ENCODE results near the gene CHD9NB.

CHD9NB gene

DNA sequence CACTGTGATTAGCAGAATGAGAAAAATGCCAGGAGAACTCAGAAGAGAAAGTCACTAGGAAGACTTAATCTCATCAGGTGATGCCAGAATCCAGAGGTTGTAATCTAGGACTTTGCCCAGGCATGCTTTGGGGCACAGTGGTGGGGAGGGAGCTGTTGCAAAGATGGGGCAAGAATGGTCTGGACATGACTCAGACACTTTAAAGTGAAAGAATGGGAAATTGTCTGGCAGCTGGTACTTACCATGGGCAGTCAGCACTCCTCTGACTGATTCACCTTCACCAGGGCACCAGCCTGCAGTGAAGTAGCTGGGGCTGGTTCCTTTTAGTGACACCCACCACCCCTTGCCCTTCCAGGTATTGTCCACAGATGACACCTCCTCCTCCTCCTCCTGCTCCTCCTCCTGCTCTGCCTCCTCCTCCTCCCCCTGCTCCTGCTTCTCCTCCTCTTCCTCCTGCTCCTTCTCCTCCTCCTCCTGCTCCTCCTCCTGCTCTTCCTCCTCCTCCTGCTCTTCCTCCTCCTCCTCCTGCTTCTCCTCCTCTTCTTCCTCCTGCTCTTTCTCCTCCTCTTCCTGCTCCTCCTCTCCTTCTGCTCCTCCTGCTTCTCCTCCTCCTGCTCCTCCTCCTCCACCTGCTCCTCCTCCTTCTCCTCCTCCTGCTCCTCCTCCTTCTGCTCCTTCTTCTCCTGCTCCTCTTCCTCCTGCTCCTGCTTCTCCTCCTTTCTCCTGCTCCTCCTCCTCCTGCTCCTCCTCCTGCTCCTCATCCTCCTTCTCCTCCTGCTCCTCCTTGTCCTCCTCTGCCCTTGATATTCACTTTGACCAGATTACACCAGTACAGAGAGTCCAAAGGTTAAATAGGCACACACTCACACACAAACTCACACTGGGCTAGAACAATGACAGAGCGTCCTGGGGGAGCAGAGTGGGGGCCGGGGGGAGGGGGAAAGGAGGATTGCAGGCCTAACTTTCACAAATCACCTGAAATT is at the start of gene CHD9NB:
Gene CHD9NB (minus strand): TSS at position 379 of the 983 bp plus-strand sequence. CDS start 8,739 bp downstream, outside the sequence.
- DNase-seq (ENCODE audit: low read depth in 4 of 4, low spot score in 1 of 4): no peak

DNA sequence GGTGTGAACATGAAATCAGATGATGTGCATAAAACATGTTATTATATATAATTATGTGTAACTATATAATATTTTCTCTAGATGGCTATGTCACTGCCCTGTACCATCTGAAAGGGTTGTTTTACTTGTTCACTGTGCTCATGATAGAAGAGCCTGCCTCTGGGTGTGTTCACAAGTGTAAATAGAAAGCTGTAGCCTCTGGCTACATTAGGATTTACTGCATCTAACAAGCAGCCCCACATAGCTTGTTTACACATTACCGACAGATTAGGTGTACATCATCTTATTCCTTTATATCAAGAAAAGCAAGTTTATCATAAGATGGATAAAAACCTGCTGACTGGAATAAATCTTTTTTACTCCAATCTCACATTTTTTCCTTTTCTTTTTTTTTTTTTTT is 48.2 kb upstream of the CHD9NB start:
- DNase-seq (ENCODE audit: low read depth in 4 of 4, low spot score in 1 of 4): no peak

DNA sequence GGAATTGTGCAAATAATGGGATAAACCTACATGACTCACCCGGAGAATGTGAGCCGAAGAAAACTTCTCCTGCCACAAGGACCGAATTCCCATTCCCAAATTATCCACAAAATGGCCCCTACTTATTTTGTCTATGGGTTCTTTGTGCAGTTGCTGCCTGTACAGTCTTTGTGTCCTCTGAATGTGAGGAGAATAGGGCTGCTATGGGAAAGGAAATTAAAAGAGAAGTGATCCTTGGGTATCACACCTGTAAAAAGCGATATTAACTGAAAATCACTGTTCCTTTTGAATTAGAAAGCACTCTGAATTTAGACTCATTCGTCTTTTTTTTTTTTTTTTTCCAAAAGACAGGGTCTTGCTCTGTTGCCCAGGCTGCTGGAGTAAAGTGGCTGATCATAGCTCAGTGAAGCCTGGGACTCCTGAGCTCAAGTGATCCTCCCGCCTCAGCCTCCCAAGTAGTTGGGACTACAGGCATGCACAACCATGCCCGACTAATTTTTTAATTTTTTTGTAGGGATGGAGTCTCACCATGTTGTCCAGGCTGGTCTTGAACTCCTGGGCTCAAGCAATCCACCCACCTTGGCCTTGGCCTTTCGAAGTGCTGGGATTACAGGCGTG is 47.5 kb upstream of the CHD9NB start:
- DNase-seq (ENCODE audit: low read depth in 4 of 4, low spot score in 1 of 4): no peak

DNA sequence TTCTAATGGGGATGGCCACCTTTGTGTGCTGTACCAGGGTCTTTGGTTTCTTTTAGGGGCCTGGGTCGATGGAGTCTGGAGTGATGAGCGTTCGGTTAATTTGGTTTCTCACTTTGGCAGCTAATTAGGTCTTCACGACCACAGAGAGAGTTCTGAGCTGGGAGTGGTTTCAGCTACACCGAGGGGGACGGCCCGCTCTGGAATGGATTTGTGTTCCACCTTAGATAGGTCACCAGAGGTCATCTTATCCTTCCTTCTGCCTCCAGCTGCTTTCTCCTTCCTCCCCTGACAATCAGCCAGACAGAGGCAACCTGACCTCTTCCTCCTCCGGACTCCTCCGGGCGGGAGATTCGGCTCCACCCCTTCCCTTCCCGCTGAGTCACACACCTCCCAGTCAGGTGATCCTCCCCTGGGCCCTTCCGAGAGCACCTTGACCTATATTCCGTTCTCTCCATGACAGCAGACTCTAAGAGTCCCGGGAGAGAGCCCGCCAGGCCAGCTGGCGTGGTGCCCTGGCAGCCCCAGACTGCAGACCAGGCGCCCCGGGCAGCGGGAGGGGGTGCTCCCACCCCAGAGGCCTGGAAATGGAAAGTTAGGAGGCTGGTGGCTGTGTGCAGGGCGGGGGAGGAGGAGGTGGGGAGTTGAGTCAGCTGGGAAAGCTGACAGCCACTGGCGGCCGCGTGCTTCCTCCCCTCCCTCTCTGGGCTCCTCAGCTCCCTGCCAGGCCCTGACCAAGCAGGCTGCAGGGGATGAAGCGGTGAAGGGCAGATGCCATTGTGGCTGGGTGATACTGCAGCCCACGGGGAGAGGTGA is 46.8 kb upstream of the CHD9NB start:
- peak in 3 of 4 experiments; percentile 9 to 41 (median 32) for DNase-seq (ENCODE audit: low read depth in 4 of 4, low spot score in 1 of 4)

DNA sequence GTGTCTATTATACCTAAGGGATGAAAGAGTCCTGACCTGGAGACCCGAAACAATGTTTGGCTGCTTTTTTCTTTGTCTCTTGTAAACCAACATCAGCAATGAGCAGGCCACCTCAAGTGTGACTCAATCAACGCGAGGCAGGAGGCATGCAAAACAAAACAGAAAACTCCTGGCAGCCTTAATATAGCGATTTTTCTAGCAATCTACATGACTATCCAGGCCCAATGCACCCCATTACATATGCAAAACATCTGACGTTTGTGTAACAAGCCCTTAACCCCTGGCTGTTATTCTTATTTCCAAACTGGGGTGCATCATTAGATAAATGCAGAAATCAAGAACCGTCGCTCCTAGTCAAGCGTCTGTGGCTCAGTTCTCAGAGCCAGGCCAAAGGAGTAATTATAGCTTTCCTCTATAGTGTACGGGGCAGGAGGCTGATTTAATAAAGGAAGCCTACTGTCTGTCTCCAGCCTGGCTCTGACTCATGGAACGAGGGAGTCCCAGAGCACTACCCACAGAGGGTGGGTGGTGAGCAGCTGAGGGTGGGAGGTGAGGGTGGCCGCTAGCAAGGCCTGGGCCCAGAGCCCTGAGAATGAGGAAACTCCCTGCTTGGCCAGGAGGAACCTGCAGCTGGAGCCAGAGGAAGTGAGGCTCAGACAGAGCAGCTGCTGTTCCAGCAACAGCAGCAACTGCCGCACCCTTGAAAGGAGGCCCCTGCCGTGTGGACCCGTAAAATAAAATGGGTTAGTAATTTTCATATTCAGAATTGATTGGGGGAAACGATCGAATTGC is 46.0 kb upstream of the CHD9NB start:
- DNase-seq (ENCODE audit: low read depth in 4 of 4, low spot score in 1 of 4): peak in 1 of 4 experiments; percentile 16

DNA sequence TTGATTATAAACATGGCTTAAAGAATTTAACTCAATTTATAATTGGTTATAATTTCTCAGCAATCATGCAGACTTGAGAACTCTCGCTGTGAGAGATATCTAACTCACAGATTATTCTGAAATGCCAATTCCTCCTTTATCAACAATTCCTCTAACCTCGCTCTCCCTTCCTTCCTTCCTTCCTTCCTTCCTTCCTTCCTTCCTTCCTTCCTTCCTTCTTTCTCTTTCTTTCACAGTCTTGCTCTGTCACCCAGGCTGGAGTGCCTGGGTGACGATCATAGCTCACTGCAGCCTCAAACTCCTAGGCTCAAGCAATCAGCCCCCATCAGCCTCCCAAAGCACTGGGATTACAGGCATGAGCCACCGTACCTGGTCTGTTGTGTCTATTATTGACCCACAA is 44.5 kb upstream of the CHD9NB start:
- DNase-seq (ENCODE audit: low read depth in 4 of 4, low spot score in 1 of 4): no peak

DNA sequence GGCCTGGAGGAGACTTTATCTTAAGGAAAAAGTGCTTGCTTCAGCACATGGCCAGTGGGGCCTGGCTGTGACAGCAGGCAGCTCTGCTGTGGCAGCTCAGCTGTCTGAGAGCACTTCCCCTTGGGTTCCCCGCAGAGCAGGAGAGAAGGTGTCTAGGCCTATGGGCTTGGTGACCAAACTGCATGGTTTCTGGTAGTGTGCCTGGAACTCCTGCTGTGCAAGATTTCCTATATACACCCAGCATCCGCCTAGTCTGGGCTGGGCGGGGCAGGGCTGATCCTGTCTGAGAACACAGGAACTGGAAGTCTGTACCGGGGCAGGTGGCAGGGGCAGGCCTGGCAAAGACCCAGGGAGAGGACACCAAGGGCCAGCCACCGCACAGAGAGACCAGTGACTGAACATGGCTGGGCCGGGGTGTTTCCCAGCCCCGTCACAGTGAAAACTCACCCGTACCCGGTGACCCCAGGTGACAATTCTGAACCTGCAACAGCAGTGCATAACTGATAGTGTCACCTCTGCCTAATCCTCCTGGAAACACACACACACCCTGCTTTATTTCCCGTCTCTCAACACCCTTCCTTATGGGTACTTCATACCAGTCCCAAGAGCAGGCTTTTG is 41.4 kb upstream of the CHD9NB start:
- DNase-seq (ENCODE audit: low read depth in 4 of 4, low spot score in 1 of 4): no peak

DNA sequence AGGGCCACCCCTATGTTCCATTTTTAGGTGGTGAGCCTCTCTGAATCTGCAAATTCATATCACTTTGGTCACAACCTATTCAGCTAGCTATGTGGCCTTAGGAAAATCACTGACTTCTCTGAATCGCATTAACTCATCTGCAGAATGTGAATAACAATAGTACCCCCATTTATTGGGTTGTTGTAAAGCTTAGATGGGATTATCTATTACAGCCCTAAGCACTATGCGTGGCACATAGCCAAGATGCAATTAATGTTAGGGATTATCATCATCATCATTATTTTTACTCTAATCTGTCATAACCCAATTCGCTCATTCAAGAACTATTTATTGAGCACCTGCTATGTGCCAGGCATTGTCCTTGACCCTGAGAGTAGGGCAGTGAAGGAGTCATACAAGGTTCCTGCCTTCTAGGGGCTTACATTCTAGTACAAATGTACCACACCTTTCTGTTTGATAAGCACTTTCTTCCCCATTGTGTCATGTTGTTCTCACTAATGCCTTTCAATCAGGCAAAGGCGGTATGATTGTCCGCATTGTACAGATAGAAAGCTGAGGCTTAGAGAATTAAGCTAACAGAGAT is 40.6 kb upstream of the CHD9NB start:
- no peak for DNase-seq (ENCODE audit: low read depth in 4 of 4, low spot score in 1 of 4)

DNA sequence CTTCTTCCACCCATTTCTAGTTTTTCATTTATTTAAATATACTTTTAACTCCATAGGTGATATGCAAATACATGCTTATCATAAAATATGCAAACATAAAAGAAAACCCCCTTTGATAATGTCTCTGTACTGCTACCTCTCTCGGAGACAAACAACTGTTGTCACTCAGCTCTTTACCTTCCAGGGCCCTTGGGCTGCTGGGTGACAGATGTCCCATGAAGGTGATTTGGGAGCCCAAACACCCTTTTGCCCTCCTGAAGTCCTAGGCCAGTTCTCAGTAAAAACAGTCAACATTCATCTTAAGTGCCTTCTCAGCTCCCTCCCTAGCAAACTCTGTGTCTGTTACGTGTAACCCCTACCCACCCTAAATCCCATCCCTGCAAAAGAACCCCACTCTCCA is 39.6 kb upstream of the CHD9NB start:
- no peak for DNase-seq (ENCODE audit: low read depth in 4 of 4, low spot score in 1 of 4)

DNA sequence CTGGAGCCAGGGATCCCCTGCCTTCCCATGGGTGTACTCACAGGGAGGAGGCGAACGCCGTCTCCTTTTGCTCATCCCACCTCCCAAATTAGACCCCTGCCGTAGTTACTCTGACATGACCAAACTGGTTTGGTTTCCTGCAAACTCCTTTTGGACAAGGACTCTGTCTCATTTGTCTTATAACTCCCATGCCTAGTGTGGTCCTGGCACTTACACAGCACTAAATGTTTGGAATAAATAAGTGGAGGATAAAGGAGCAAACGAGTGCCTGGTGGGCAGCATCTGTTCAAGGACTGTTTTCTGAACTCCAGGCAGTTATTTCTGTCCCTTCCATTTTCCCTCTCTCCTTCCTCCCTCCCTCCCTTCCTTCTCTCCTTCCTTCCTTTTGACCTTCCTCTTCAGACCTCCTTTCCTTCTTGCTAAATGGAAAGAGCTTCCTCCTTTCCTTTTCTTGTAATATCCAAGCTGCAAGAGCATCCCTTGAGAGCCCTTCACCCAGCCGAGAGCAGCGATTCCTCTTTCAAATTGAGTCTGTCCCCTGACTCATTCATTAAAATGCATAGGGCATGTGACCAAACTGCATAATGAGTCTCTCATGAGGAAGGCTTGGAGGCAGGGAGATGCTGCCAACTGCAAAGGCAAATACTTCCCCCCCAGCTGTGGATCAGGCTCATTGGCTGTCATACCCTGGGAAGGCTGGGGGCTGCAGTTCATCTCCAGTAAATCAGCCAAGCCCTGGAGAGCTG is 38.9 kb upstream of the CHD9NB start:
- no peak for DNase-seq (ENCODE audit: low read depth in 4 of 4, low spot score in 1 of 4)

DNA sequence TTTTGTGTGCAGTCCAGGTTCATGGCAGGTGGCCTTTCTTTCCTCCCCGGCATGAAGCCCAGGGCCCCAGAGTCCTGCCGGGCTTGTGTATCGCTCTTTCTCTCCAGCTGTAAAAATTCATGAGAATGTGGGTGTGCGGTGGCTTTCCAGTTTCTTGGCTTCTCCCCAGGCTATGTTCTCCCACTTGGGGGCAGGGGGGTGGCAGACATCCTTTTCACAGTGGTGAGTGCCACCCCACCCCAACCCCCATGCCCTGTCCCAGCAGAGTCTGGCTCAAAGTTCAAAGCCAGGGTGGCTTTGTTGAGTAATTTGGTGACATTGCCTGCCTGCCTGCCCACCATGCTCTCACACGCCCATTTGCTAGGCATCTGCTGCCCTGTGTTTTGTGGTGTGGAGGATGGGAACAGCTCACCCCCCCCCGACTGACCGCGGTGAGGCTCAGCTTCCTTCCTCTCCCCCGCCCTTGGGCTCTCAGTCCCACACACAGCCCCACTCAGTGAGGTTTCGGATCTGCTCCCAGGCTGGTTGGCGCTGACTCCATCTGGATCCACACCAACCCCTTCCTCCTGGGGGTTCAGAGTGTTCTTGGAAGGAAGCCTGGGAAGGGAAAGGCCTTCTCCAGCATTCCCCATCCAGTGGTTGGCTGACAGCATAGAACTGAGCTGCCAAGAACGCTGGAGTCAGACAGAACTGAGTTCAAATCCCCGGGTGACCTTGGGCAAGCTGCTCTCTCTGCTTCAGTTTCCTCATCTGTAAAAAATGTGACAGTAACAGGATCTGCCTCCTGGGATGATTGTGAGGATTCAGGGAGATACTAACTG is 38.1 kb upstream of the CHD9NB start:
- no peak for DNase-seq (ENCODE audit: low read depth in 4 of 4, low spot score in 1 of 4)

DNA sequence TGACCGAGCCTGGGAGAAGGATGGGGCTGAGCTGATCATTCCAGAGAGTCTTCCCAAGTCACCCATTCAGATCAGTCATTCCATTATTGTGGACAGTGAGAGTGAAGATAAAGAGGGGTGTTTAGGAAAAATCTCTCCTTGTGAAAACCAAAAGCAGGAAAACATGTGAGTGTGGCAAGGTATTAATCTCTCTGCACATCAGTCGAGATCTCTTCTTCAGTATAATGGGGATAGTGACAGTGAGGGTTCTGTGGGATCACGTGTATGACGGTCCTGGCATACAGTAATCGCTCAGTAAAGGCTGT is 37.5 kb upstream of the CHD9NB start:
- no peak for DNase-seq (ENCODE audit: low read depth in 4 of 4, low spot score in 1 of 4)

DNA sequence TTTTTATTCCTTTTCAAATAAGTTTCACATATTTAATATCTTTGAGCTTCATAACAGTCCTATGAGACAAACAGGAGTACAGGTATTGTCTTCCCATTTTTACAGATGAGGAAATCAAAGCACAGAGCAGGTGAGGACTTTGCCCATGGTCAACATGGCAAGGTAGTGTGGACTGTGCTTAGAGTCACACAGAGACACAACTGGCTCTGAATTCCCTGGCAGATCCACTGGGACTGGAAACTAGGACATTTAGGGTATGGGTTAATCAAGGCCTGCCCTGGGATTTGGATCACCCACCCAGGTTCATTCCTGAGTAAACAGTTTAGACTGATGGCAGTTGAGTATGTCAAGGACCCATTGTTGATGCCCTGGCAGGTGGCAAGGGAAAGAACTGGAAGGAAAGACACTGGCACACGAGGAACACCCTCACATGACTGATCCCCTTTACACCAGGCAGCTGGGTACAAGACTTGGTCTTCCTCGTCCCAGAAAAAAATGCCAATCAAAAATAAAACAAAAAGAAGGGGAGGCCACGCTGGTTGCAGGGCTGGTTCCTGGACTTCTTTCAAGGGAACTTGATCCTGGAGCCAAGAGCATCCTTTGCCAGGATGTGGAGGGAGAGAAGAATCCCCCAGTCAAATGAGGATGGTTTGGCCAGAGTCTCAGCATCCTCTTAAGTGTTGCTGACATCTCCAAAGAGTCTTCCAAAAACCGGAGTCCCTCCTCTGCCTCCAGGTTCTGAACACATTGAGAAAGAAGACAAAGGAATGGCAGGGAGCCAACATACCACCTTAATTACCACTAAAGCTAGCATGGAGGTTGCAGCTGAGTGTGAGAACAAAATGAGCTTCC is 37.0 kb upstream of the CHD9NB start:
- DNase-seq (ENCODE audit: low read depth in 4 of 4, low spot score in 1 of 4): no peak

DNA sequence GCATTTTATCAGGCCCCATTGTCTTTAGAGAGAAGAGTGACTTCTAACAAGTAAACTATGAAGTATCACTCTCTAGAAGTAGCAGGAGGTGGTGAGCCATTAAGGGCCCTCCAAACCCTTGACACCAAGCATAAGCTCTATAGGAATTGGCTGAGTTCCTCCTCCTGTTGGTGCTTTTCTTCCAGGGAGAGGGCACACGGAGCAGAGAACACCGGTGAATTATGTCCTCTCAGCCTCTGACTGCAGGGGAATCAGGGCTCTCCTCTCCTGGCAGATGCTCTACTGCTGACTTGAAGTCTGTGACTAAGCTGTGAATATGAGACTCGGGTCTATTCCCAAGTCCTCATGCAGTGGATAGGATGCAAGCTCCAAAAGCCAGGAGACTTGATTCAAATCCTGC is 34.4 kb upstream of the CHD9NB start:
- DNase-seq (ENCODE audit: low read depth in 4 of 4, low spot score in 1 of 4): no peak

DNA sequence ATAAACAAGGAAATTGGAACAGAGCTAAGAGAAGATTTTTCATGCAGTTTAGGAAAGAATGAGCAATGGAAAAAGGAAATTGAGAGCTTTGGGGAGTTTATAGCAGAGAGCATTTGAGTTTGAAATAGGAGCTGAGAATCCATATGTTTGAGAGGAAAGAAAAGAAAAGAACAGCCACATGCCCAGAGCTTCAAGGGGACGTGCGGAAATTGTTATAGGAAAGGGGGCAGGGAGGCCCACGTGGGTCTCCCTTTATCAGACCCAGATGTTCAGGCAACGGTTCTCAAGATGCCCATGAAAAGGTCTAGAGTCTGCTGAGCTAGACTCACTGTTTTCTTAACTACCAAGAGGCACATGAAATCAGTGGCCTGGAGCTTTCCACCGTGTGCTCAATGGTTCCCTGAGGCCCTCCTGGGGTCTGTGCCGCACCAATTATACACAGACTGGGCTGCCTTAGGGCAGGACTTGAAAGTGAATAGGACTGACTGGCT is 33.3 kb upstream of the CHD9NB start:
- no peak for DNase-seq (ENCODE audit: low read depth in 4 of 4, low spot score in 1 of 4)

DNA sequence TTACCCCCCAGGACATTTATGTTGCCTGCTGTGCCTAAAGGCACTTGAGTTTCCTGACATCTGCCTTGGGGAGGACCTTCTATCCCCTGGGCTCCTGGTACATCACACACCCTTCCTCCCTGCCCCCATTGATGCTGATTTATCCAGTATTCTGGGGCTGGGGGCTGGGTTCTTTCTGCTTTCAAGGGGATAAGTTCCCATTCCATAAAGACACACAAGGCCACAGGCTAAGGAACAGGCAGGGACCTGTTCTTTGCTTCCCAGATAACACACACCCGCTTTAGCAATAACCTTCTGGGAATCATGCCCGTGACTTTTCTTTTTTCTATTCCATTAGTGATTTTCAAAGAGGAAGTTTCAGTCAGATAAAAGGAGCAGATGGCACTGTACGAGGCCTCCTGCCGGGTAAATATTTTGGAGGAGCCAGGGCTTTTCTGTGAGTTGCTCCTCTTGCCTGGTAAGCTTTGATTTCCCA is 32.7 kb upstream of the CHD9NB start:
- DNase-seq (ENCODE audit: low read depth in 4 of 4, low spot score in 1 of 4): no peak

DNA sequence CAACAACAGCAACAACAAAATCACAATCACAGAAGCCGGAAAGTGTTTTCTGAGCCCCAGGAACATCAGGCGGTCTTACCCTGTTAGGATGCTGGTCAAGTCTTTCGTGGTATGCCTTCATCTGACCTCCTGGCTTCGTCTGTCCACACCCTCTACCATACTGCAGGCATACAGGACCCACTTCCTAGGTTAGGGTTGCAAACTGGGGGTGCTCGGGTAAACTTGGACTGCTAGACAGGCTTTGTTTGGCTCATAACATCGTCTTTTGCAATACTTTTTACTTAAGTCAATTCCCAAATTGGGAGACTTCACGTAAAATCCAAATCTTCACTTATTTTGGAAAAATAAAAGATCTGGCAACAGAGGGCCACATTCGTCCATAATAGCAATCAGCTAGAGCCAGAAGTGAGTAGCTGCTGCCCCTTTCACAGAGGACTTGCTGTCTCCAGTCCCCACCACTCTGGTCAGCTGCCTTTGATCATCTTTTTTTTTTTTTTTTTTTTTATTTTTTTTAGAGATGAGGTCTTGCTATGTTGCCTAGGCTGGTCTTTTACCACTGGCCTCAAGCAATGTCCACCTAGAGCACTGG is 32.1 kb upstream of the CHD9NB start:
- no peak for DNase-seq (ENCODE audit: low read depth in 4 of 4, low spot score in 1 of 4)

Data from stimulated activated CD4-positive, alpha-beta T cell treated with anti-CD3 and anti-CD28 coated beads, Interleukin-1b, Interleukin-23, amount 100 ng/mL, for 24 hours (primary cell).